ENCODE results near the gene AGPS.
"Not testable (repeated sequence)": the region's sequence is repeated elsewhere in the genome, so short reads cannot be mapped to it uniquely, and the experiment has no call there.

Gene AGPS

DNA sequence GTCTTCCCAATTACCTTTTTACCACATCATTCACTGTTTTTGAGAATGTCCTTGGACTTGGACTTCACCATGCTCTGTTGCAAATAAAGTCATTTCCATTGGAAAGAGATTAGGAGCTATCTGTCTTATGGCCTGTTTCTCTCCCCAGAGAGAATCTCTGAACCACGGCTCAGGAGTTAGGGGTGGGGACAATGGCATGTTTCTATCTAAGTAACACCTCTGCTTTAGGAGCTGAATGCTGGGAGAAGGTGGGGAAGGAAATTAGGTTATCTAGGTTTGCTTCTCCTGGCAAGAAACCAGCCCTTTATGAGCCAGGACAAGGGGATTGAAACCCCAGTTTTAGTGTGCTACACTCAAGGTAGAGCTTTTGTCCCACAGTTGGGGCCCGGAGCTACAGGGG lies 86.3 kb downstream of the AGPS start:
- no peaks in the 10 kb centered on the region for H3K36me3 ChIP-seq (ENCODE audit: control insufficient read depth, low read depth, low read length)
- no peak overlapping the region for H3K27ac ChIP-seq (ENCODE audit: low read length)
- no peaks in the 10 kb centered on the region for H3K27me3 ChIP-seq (ENCODE audit: control insufficient read depth, insufficient read depth, low read length)
- no peak overlapping the region for H3K9ac ChIP-seq (ENCODE audit: low read length)
- H3K9me3 ChIP-seq (ENCODE audit: control insufficient read depth, low read depth, low read length) = no peaks in the 10 kb centered on the region
- H3K4me1 ChIP-seq (ENCODE audit: control insufficient read depth, low read depth, low read length) = no peaks in the 10 kb centered on the region
- H3K4me3 ChIP-seq (ENCODE audit: low read length) = no peak overlapping the region

DNA sequence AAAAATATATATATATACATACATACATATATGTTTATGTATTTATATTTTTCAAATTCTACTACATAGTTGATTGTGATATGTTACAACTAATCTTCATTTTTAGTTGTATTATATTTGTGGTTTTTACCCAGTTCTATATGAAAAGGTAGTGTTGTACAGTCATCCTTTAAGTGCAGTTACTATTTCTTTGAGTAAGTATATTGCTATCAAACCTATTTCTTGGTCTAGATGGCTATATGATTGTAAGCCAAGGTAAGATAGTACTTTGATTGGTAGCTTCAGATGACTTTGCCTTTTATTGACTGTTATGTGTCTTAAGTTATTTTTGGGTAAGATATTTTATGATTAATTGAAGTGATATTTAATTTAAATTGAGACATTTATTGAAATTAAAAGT lies 89.6 kb downstream of the AGPS start:
- Histone ChIP-seq H3K4me3 (ENCODE audit: low read length) (no peak overlapping the region), H3K27me3 (ENCODE audit: control insufficient read depth, insufficient read depth, low read length) (no peaks in the 10 kb centered on the region), H3K36me3 (ENCODE audit: control insufficient read depth, low read depth, low read length) (no peaks in the 10 kb centered on the region), H3K9me3 (ENCODE audit: control insufficient read depth, low read depth, low read length) (no peaks in the 10 kb centered on the region), H3K9ac (ENCODE audit: low read length) (no peak overlapping the region), H3K27ac (ENCODE audit: low read length) (no peak overlapping the region), H3K4me1 (ENCODE audit: control insufficient read depth, low read depth, low read length) (no peaks in the 10 kb centered on the region)

GRCh38 chr2:177483531-177483930 lies 91.0 kb downstream of the AGPS start:
- no peak overlapping the region for H3K9ac ChIP-seq (ENCODE audit: low read length)
- H3K36me3 ChIP-seq (ENCODE audit: control insufficient read depth, low read depth, low read length) = no peaks in the 10 kb centered on the region
- no peaks in the 10 kb centered on the region for H3K4me1 ChIP-seq (ENCODE audit: control insufficient read depth, low read depth, low read length)
- H3K4me3 ChIP-seq (ENCODE audit: low read length) = no peak overlapping the region
- H3K27me3 ChIP-seq (ENCODE audit: control insufficient read depth, insufficient read depth, low read length) = no peaks in the 10 kb centered on the region
- no peak overlapping the region for H3K27ac ChIP-seq (ENCODE audit: low read length)
- no peaks in the 10 kb centered on the region for H3K9me3 ChIP-seq (ENCODE audit: control insufficient read depth, low read depth, low read length)

DNA sequence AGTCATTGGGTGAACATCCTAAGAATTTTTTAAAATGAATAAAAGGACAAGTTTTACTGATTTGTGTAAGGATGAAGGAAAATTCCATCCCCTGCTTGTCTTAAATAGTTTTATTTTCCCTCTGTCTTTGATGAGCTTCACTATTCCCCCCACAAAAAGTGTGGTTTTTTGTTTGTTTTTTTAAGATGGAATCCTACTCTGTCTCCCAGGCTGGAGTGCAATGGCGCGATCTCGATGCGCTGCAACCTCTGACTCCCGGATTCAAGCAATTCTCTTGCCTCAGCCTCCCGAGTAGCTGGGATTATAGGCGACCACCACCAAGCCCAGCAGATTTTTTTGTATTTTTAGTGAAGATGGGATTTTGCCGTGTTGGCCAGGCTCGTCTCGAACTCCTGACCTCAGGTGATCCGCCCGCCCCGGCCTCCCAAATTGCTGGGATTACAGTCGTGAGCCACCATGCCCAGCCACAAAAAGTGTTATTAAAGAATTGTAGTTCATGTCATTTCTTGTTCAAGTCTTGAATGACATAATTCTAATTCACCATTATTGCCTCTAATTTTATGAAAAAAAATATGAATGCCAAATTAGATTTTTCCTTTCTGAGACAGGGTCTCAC lies 91.7 kb downstream of the AGPS start:
- no peak overlapping the region for H3K27ac ChIP-seq (ENCODE audit: low read length)
- H3K36me3 ChIP-seq (ENCODE audit: control insufficient read depth, low read depth, low read length) = no peaks in the 10 kb centered on the region
- H3K4me3 ChIP-seq (ENCODE audit: low read length) = no peak overlapping the region
- no peaks in the 10 kb centered on the region for H3K27me3 ChIP-seq (ENCODE audit: control insufficient read depth, insufficient read depth, low read length)
- H3K9me3 ChIP-seq (ENCODE audit: control insufficient read depth, low read depth, low read length) = no peaks in the 10 kb centered on the region
- no peaks in the 10 kb centered on the region for H3K4me1 ChIP-seq (ENCODE audit: control insufficient read depth, low read depth, low read length)
- H3K9ac ChIP-seq (ENCODE audit: low read length) = no peak overlapping the region

DNA sequence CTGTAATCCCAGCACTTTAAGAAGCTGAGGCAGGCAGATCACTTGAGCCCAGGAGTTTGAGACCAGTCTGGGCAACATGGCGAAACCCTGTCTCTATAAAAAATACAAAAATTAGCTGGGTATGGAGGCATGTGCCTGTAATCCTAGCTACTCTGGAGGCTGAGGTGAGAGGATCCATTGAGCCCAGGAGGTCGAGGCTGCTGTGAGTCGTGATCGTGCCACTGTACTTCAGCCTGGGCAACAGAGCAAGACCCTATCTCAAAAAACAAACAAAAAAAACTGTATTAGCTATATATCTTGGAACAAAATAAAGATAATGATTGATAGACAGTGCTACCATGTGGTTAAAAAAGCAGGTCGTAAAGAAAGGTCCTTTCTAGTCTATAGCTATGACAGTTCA lies 93.1 kb downstream of the AGPS start:
- not testable (repeated sequence) for H3K27me3 ChIP-seq (ENCODE audit: control insufficient read depth, insufficient read depth, low read length); H3K9me3 ChIP-seq (ENCODE audit: control insufficient read depth, low read depth, low read length); H3K36me3 ChIP-seq (ENCODE audit: control insufficient read depth, low read depth, low read length); H3K4me3 ChIP-seq (ENCODE audit: low read length); H3K9ac ChIP-seq (ENCODE audit: low read length); H3K27ac ChIP-seq (ENCODE audit: low read length); H3K4me1 ChIP-seq (ENCODE audit: control insufficient read depth, low read depth, low read length)

- H3K27me3 ChIP-seq (ENCODE audit: control insufficient read depth, insufficient read depth, low read length) = no peaks in the 10 kb centered on the region
- H3K4me3 ChIP-seq (ENCODE audit: low read length) = no peak overlapping the region
- H3K9ac ChIP-seq (ENCODE audit: low read length) = no peak overlapping the region
- no peaks in the 10 kb centered on the region for H3K36me3 ChIP-seq (ENCODE audit: control insufficient read depth, low read depth, low read length)
- no peaks in the 10 kb centered on the region for H3K9me3 ChIP-seq (ENCODE audit: control insufficient read depth, low read depth, low read length)
- no peaks in the 10 kb centered on the region for H3K4me1 ChIP-seq (ENCODE audit: control insufficient read depth, low read depth, low read length)
- H3K27ac ChIP-seq (ENCODE audit: low read length) = no peak overlapping the region
Measured at GRCh38 chr2:177489719-177490301, 97.2 kb downstream of the AGPS start.

DNA sequence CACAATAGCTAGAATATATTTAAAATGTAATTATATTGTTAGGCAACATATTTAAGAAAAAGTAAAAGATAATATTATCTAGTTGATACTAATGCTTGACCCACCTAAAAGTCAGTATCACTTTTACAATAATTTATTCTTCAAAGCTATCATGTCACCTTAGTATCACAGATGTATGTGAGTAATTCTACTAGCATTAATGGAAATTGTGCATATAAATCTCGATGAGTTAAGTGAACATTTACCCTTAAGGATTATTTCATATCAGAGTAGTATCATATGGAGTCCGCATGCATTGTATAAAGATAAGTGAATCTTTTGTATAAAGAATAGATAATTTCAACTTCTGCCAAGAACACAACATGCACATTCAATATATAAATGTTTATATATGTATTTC lies 103.4 kb downstream of the AGPS start:
- Histone ChIP-seq H3K9me3 (ENCODE audit: control insufficient read depth, low read depth, low read length) (no peaks in the 10 kb centered on the region), H3K36me3 (ENCODE audit: control insufficient read depth, low read depth, low read length) (no peaks in the 10 kb centered on the region), H3K27ac (ENCODE audit: low read length) (no peak overlapping the region), H3K4me1 (ENCODE audit: control insufficient read depth, low read depth, low read length) (no peaks in the 10 kb centered on the region), H3K9ac (ENCODE audit: low read length) (no peak overlapping the region), H3K27me3 (ENCODE audit: control insufficient read depth, insufficient read depth, low read length) (no peaks in the 10 kb centered on the region), H3K4me3 (ENCODE audit: low read length) (no peak overlapping the region)

DNA sequence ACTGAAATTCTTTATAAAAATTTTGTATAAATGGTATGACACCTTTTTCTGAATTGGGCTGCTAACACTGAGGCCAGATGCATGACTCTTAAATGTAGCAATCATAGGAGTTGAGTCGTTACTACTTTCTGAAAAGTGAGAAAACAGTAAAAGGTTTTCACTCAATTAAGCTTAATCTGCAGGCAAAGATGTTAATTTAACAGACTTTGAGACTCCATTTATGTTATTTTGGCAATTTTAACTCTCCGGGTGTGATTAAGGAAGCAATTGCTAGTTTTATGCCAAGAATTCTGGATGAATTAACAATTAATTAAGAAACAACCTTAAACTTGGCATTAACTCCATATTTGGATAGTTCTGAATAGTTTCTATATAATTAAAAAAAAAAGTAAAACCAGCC lies 104.3 kb downstream of the AGPS start:
- no peak overlapping the region for H3K4me3 ChIP-seq (ENCODE audit: low read length)
- no peaks in the 10 kb centered on the region for H3K27me3 ChIP-seq (ENCODE audit: control insufficient read depth, insufficient read depth, low read length)
- H3K4me1 ChIP-seq (ENCODE audit: control insufficient read depth, low read depth, low read length) = no peaks in the 10 kb centered on the region
- H3K9ac ChIP-seq (ENCODE audit: low read length) = no peak overlapping the region
- H3K9me3 ChIP-seq (ENCODE audit: control insufficient read depth, low read depth, low read length) = no peaks in the 10 kb centered on the region
- H3K36me3 ChIP-seq (ENCODE audit: control insufficient read depth, low read depth, low read length) = peaks cover 4% of the 10 kb centered on the region
- H3K27ac ChIP-seq (ENCODE audit: low read length) = no peak overlapping the region

DNA sequence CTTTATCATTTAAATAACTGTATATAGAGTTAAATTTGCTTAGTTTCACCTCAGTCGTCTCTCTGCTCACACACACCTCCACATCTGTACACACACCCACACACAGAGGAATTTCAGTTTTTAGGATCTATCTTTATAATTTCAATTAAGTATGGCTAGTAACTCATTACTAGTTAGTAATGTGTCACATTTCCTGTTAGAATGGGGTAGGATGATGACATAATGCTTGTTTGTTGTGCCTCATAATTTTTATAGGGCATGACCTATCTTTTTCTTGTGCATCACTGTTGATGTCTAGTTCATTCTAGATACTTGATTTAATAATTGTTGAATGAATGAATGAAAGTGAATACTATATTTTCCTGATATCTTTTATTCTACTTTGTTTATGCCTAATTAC lies 108.6 kb downstream of the AGPS start:
- no peak overlapping the region for H3K27ac ChIP-seq (ENCODE audit: low read length)
- H3K9me3 ChIP-seq (ENCODE audit: control insufficient read depth, low read depth, low read length) = no peaks in the 10 kb centered on the region
- H3K4me1 ChIP-seq (ENCODE audit: control insufficient read depth, low read depth, low read length) = no peaks in the 10 kb centered on the region
- no peak overlapping the region for H3K9ac ChIP-seq (ENCODE audit: low read length)
- H3K36me3 ChIP-seq (ENCODE audit: control insufficient read depth, low read depth, low read length) = peaks cover 4% of the 10 kb centered on the region
- H3K4me3 ChIP-seq (ENCODE audit: low read length) = no peak overlapping the region
- H3K27me3 ChIP-seq (ENCODE audit: control insufficient read depth, insufficient read depth, low read length) = no peaks in the 10 kb centered on the region

- Histone ChIP-seq H3K4me3 (ENCODE audit: low read length) (no peak overlapping the region), H3K9me3 (ENCODE audit: control insufficient read depth, low read depth, low read length) (no peaks in the 10 kb centered on the region), H3K27ac (ENCODE audit: low read length) (no peak overlapping the region), H3K9ac (ENCODE audit: low read length) (no peak overlapping the region), H3K27me3 (ENCODE audit: control insufficient read depth, insufficient read depth, low read length) (no peaks in the 10 kb centered on the region), H3K36me3 (ENCODE audit: control insufficient read depth, low read depth, low read length) (peaks cover 7% of the 10 kb centered on the region), H3K4me1 (ENCODE audit: control insufficient read depth, low read depth, low read length) (no peaks in the 10 kb centered on the region)
Measured at GRCh38 chr2:177506505-177506904, 113.9 kb downstream of the AGPS start.

GRCh38 chr2:177506998-177507397 lies 114.4 kb downstream of the AGPS start:
- H3K27me3 ChIP-seq (ENCODE audit: control insufficient read depth, insufficient read depth, low read length) = no peaks in the 10 kb centered on the region
- H3K4me1 ChIP-seq (ENCODE audit: control insufficient read depth, low read depth, low read length) = no peaks in the 10 kb centered on the region
- H3K27ac ChIP-seq (ENCODE audit: low read length) = no peak overlapping the region
- H3K9me3 ChIP-seq (ENCODE audit: control insufficient read depth, low read depth, low read length) = no peaks in the 10 kb centered on the region
- H3K36me3 ChIP-seq (ENCODE audit: control insufficient read depth, low read depth, low read length) = peaks cover 7% of the 10 kb centered on the region
- no peak overlapping the region for H3K9ac ChIP-seq (ENCODE audit: low read length)
- H3K4me3 ChIP-seq (ENCODE audit: low read length) = no peak overlapping the region

- Histone ChIP-seq H3K27me3 (ENCODE audit: control insufficient read depth, insufficient read depth, low read length) (no peaks in the 10 kb centered on the region), H3K4me3 (ENCODE audit: low read length) (no peak overlapping the region), H3K9ac (ENCODE audit: low read length) (no peak overlapping the region), H3K27ac (ENCODE audit: low read length) (no peak overlapping the region), H3K36me3 (ENCODE audit: control insufficient read depth, low read depth, low read length) (peaks cover 11% of the 10 kb centered on the region), H3K4me1 (ENCODE audit: control insufficient read depth, low read depth, low read length) (peaks cover 13% of the 10 kb centered on the region), H3K9me3 (ENCODE audit: control insufficient read depth, low read depth, low read length) (no peaks in the 10 kb centered on the region)
Measured at GRCh38 chr2:177516824-177517544, 124.4 kb downstream of the AGPS start.
